Right lobe of liver (tissue), 6 donors: ENCODE data around the gene RPS8. TPM values are rescaled to one million over a fixed set of nuclear protein-coding genes. Genes with fewer than 3 reads are reported as not detected.
A peak's percentile ranks its signal among the peaks of the same experiment; 100 is the strongest.

Experiments
- ATAC-seq, 4 donors: fragments of 200-7000 bp; cut with Tn5 transposase; one replicate each; pipeline ENCODE4 v1.9.1; 2020; ENCODE audit warnings: mild to moderate bottlenecking in 4 of 4, moderate library complexity in 4 of 4
- DNase-seq, 3 donors: peaks; one replicate each; pipeline ENCODE4 v3.0.0-alpha.2; 2020
- H3K27ac ChIP-seq, 3 donors: fragments of 200-600 bp; one replicate each; pipeline ENCODE4 v1.8.0; 2022
- H3K27me3 ChIP-seq, 2 donors: fragments of 200-600 bp; one replicate each; pipeline ENCODE4 v1.8.0; 2022
- H3K36me3 ChIP-seq, 4 donors: fragments of 200-600 bp; sonication (generic) in 1 of 4; one replicate each; pipeline versions ENCODE4 v1.5.1 to v1.8.0; 2017 to 2022; ENCODE audit warnings: control low read depth in 1 of 4
- H3K4me1 ChIP-seq, 4 donors: fragments of 200-600 bp; sonication (generic) in 1 of 4; one replicate each; pipeline versions ENCODE4 v1.5.1 to v1.8.0; 2017 to 2022; ENCODE audit warnings: control low read depth in 1 of 4
- H3K4me3 ChIP-seq, 3 donors: fragments of 200-600 bp; one replicate each; pipeline ENCODE4 v1.8.0; 2022
- H3K9me3 ChIP-seq, 4 donors: fragments of 200-600 bp; sonication (generic) in 1 of 4; one replicate each; pipeline versions ENCODE4 v1.5.1 to v1.8.0; 2017 to 2022; ENCODE audit warnings: control low read depth in 1 of 4
- POLR2A ChIP-seq: fragments of 450-650 bp; IDR thresholded peaks from one replicate; pipeline ENCODE4 v1.6.1; 2017; ENCODE audit warnings: antibody characterized with exemption, mild to moderate bottlenecking
- WGBS: methylation state at CpG from one replicate; pipeline ENCODE4 v1.1.6; 2018; ENCODE audit warnings: low coverage, low lambda C conversion rate; ENCODE audit not compliant: insufficient coverage; ENCODE audit errors: missing lambda C conversion rate; 5-methylcytosine and 5-hydroxymethylcytosine counted together
- intact Hi-C, 2 donors: fragments of 100-400 bp; cut with DNase I; formaldehyde crosslinking; loops; one replicate each; pipeline versions ENCODE4 v1.11.2 to v1.14.1; 2022
- total RNA-seq, 6 experiments: library from RNA; depleted of rRNA in 2 of 6; stranded (reverse); fragments of >200 nt in 2 of 6; fragmentation: NEBNext Ultra II Directional in 3 of 6; extraction: Animal tissue kit (Norgen Biotek cat#: 25700) in 3 of 6; gene quantifications; one replicate each; pipeline versions ENCODE4 v1.1.0 to v1.2.4, GENCODE V29; 2016 to 2023
- TF ChIP-seq, protein P1 (sequence below), 4 donors: fragments of 200-600 bp in 3 of 4; fragments of 450-650 bp in 1 of 4; IDR thresholded peaks; one replicate each; pipeline versions ENCODE4 v1.5.1 to v1.8.0; 2016 to 2022; ENCODE audit warnings: antibody characterized with exemption in 4 of 4, mild to moderate bottlenecking in 2 of 4
- donor health status: DM: no; HTN: yes; CAD: no.
- donor health status: DM: no; HTN: no; CAD: no.
- donor health status: DM: no; HTN: no; CAD: no.
- donor health status: DM: no; HTN: yes; CAD: no.
- donor health status: DM: no; HTN: yes; CAD: no.

Gene RPS8
- total RNA-seq, 6 experiments from 2014 or later: 459 to 921 (median 519) TPM

DNA sequence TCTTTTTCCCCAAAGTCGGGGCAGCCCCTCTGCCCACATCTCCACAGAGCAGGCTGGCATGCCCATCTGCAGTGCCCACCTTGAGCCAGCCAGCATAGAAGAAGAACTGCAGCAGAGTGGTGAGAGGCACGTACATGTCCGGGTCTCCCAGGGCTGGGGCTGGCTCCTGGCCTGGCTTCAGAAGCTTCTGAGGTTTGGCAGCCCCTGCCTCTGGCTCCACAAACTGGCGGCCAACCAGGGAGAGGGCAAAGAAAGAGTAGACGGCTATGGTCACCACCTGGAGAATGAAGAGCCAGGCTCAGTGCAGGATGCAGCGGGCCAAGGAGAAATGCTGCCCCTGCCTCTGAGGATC is 9.7 kb downstream of the RPS8 start:
- 81% methylated on average over 5 of the region's 6 CpGs for WGBS

DNA sequence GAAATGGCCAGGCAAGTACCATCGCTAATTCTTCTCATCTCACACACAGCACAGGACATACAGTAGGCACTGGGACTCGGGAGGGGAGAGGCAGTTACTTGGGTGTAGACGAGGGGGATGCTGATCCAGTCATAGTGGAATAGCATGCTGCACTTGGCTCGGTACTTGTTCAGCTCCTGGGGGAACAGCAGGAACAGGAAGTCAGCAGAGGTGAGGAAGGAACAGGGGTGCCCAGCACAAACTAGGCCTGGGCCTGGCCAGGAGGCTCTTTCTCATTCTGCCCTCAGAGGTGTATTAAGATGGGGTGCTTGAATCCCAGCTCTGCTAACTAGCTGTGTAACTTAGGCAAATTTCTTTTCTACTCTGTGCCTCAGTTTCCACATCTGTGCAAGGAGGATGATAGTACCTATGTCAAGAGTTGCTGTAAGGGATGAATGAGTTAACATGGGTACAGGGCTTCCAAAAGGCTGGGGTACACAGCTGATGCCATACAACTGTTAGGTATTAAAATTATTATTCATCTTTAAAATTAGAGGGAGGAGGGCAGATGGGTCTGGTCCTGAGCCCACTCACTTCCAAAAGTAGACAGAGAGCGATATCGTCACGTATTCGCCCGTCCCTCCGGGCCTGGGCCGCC is 10.3 kb downstream of the RPS8 start:
- ATAC-seq (no peak), DNase-seq (no peak)
- 15% methylated on average over 9 of the region's 11 CpGs for WGBS
- Histone ChIP-seq H3K9me3 (no peaks in the 10 kb centered on the region), H3K27ac (no peak overlapping the region), H3K4me3 (peak overlapping the region in 2 of 3 donors; percentile 42 to 45), H3K27me3 (no peaks in the 10 kb centered on the region), H3K36me3 (no peaks in the 10 kb centered on the region), H3K4me1 (peaks cover 0 to 20% (median 0%) of the 10 kb centered on the region in 4 donors)
- intact Hi-C loops: loop anchor here in 1 of 2 donors (10.0 kb wide), 1 partner anchor 49 kb away; no protein-coding TSS in a partner anchor
- no peak for TF ChIP-seq POLR2A
- TF ChIP-seq, protein P1, sequence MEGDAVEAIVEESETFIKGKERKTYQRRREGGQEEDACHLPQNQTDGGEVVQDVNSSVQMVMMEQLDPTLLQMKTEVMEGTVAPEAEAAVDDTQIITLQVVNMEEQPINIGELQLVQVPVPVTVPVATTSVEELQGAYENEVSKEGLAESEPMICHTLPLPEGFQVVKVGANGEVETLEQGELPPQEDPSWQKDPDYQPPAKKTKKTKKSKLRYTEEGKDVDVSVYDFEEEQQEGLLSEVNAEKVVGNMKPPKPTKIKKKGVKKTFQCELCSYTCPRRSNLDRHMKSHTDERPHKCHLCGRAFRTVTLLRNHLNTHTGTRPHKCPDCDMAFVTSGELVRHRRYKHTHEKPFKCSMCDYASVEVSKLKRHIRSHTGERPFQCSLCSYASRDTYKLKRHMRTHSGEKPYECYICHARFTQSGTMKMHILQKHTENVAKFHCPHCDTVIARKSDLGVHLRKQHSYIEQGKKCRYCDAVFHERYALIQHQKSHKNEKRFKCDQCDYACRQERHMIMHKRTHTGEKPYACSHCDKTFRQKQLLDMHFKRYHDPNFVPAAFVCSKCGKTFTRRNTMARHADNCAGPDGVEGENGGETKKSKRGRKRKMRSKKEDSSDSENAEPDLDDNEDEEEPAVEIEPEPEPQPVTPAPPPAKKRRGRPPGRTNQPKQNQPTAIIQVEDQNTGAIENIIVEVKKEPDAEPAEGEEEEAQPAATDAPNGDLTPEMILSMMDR (IDR thresholded peaks at IDR 0.05): no peak

More for the DNA sequence above, 9.7 kb downstream of the RPS8 start:
- TF ChIP-seq, protein P1 (IDR thresholded peaks at IDR 0.05): no peak
- no peak for TF ChIP-seq POLR2A
- H3K27me3 ChIP-seq: no peaks in the 10 kb centered on the region
- no peak overlapping the region for H3K4me3 ChIP-seq
- peaks cover 0 to 5% (median 0%) of the 10 kb centered on the region in 4 donors for H3K36me3 ChIP-seq
- H3K9me3 ChIP-seq: no peaks in the 10 kb centered on the region
- no peak for DNase-seq
- H3K4me1 ChIP-seq: peaks cover 0 to 20% (median 0%) of the 10 kb centered on the region in 4 donors
- intact Hi-C loops: loop anchor here in 1 of 2 donors (10.0 kb wide), 1 partner anchor 50 kb away; no protein-coding TSS in a partner anchor
- no peak for ATAC-seq
- H3K27ac ChIP-seq: no peak overlapping the region

DNA sequence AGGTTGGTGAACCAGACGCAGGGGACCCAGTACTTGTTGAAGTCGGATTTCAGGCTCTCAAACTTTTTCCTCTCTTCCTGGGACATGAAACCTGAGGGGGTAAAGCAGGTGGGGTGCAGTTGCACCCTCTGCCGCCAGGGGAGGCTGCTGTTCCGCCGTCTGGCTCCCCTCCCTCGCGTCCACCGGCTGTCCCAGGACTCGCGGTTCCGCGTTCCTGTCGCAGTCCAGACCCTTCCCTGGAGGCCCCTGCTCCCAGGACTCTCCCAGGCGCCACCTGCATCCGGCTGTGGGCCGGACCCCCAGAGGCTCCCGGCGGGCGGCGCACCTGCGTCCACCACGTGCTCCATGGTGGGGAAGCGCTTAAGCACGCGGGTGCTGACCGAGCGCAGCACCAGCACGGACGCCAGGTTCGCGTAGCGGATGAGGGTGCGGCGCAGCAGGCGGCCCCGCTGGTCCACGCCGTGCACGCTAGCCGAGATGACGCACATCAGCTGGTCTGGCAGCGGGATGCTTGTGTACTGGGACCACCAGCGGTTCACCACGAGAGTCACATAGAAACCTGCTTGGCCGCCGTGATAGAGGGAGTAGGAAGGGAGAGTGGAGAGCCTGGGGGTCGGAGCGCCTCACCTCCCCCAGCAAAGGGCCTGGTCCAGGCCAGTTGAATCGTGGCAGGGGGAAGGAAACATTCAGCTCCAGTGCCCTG is 10.9 kb downstream of the RPS8 start:
- Histone ChIP-seq H3K4me1 (peaks cover 0 to 20% (median 0%) of the 10 kb centered on the region in 4 donors), H3K27ac (no peak overlapping the region), H3K9me3 (no peaks in the 10 kb centered on the region), H3K36me3 (no peaks in the 10 kb centered on the region), H3K27me3 (no peaks in the 10 kb centered on the region), H3K4me3 (peak overlapping the region; percentile 37 to 45 (median 42))
- DNase-seq (peak in 1 of 3 donors; percentile 72), ATAC-seq (peak; percentile 75 to 92 (median 82))
- WGBS: 30% methylated on average over 28 of the region's 49 CpGs
- intact Hi-C loops: loop anchor here in 1 of 2 donors (10.0 kb wide), 1 partner anchor 49 kb away; no protein-coding TSS in a partner anchor
- no peak for TF ChIP-seq POLR2A
- TF ChIP-seq, protein P1 (IDR thresholded peaks at IDR 0.05): peak; percentile 80 to 96 (median 86)

DNA sequence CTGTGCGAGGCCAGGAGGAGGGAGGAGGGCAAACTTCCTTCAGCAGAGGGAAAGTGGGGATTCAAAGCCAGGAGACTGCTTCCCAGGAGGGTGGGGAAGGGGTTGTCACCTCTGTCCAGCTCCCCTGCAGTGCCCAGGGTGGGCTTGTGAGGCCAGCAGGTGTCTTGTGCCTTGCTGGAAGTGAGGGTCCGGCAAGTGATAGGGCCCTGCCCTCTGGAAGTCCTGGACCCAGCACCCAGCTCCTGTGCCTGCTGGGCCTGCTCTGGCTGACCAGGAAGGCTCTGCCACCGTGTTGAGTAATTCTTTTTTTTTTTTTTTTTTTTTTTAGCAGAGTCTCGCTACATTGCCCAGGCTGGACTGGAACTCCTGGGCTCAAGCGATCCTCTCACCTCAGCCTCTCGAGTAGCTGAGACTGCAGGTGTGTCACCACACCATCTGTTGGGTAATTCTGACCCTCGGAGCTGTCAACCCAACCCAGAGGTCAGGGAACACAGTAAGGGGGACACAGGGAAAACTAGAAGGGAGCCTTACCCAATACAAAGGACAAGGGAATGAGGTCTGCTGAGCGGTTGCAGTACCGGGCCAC is 11.6 kb downstream of the RPS8 start:
- no peaks in the 10 kb centered on the region for H3K36me3 ChIP-seq
- peaks cover 0 to 20% (median 0%) of the 10 kb centered on the region in 4 donors for H3K4me1 ChIP-seq
- TF ChIP-seq, protein P1 (IDR thresholded peaks at IDR 0.05): no peak
- TF ChIP-seq POLR2A: no peak
- no peaks in the 10 kb centered on the region for H3K9me3 ChIP-seq
- WGBS: 58% methylated on average over 7 of the region's 9 CpGs
- no peaks in the 10 kb centered on the region for H3K27me3 ChIP-seq
- no peak overlapping the region for H3K4me3 ChIP-seq
- H3K27ac ChIP-seq: no peak overlapping the region
- intact Hi-C loops: loop anchor here in 1 of 2 donors (10.0 kb wide), 1 partner anchor 48 kb away; no protein-coding TSS in a partner anchor
- DNase-seq (no peak), ATAC-seq (no peak)
